ENCODE results near the gene STX12.

GRCh38 chr1:27727126-27727525 lies 45.9 kb upstream of the STX12 start:
- TF ChIP-seq MAFK (IDR thresholded peaks at IDR 0.05; ENCODE audit: low read depth, low read length) = no peak
- TF ChIP-seq MAZ (IDR thresholded peaks at IDR 0.05; ENCODE audit: borderline replicate concordance, low read depth, low read length) = no peak
- no peak for TF ChIP-seq CTCF (conservative IDR thresholded peaks at IDR 0.05; ENCODE audit: low read depth, low read length)
- no peak for TF ChIP-seq POLR2A (IDR thresholded peaks at IDR 0.05; ENCODE audit: low read depth, low read length)
- TF ChIP-seq RAD21 (IDR thresholded peaks at IDR 0.05; ENCODE audit: low read length) = no peak
- no peak for TF ChIP-seq MXI1 (IDR thresholded peaks at IDR 0.05; ENCODE audit: borderline replicate concordance, low read depth, low read length)
- TF ChIP-seq RFX5 (IDR thresholded peaks at IDR 0.05; ENCODE audit: low read depth, low read length) = no peak
- no peak for TF ChIP-seq CEBPB (IDR thresholded peaks at IDR 0.05; ENCODE audit: low read depth, low read length)
- no peak for TF ChIP-seq ELK1 (IDR thresholded peaks at IDR 0.05; ENCODE audit: borderline replicate concordance, low read depth, low read length)
- TF ChIP-seq RCOR1 (IDR thresholded peaks at IDR 0.05; ENCODE audit: insufficient replicate concordance, low read length) = no peak

All from IMR-90 (cell line).